Stimulated activated naive CD8-positive, alpha-beta T cell treated with anti-CD3 and anti-CD28 coated beads, Interleukin-15, amount 100 ng/mL, for 72 hours (primary cell): Measurements from ENCODE around the gene SMIM27.
"Not testable (repeated sequence)": the region's sequence is repeated elsewhere in the genome, so short reads cannot be mapped to it uniquely, and the experiment has no call there.

Experiments used
- ATAC-seq: fragments of 150-1000 bp; cut with Tn5 transposase; 2 replicates; pipeline ENCODE4 v1.10.0; 2021; ENCODE audit warnings: mild to moderate bottlenecking, moderate library complexity
- DNase-seq, 2 donors: peaks; one replicate each; pipeline ENCODE4 v3.0.0; 2021 to 2022
- H3K27ac Mint-ChIP-seq, 2 donors: one replicate each; pipeline ENCODE4 v1.8.0; 2022; ENCODE audit warnings: mild to moderate bottlenecking in 2 of 2, mixed read lengths in 2 of 2, moderate library complexity in 2 of 2
- H3K27me3 Mint-ChIP-seq: one replicate; pipeline ENCODE4 v1.8.0; 2022; ENCODE audit warnings: mixed read lengths
- H3K4me1 Mint-ChIP-seq: one replicate; pipeline ENCODE4 v1.8.0; 2022; ENCODE audit warnings: mild to moderate bottlenecking, mixed read lengths
- H3K4me3 Mint-ChIP-seq, 2 donors: one replicate each; pipeline ENCODE4 v1.8.0; 2022; ENCODE audit warnings: mild to moderate bottlenecking in 2 of 2, mixed read lengths in 2 of 2, moderate library complexity in 1 of 2
- H3K9me3 Mint-ChIP-seq, 2 donors: one replicate each; pipeline ENCODE4 v1.8.0; 2022; ENCODE audit warnings: mixed read lengths in 2 of 2

Gene SMIM27

DNA sequence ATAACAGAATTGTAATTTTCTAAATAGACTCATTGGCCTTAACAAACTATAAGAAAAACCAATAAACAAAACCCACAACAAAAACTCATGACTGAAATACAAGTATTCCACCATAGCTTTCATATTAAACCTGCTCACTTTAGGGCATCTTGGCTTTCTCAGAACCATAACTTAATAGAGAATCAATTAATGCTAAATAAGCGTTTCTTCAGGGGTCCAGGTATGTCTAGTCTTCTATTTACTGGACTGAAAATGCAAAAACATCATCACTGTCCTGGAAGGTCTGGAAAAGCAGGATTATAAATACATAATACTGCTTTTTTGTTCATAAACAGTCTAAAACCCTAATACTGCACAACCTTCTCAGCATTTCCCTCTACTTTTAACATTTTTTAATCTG is 6.2 kb upstream of the SMIM27 start:
- H3K27me3 Mint-ChIP-seq, result no peaks in the 10 kb centered on the region
- ATAC-seq (no peak), DNase-seq (no peak)
- H3K27ac Mint-ChIP-seq, result no peak overlapping the region
- H3K4me3 Mint-ChIP-seq, result no peak overlapping the region
- peaks cover 36% of the 10 kb centered on the region for H3K4me1 Mint-ChIP-seq
- H3K9me3 Mint-ChIP-seq, result no peaks in the 10 kb centered on the region

DNA sequence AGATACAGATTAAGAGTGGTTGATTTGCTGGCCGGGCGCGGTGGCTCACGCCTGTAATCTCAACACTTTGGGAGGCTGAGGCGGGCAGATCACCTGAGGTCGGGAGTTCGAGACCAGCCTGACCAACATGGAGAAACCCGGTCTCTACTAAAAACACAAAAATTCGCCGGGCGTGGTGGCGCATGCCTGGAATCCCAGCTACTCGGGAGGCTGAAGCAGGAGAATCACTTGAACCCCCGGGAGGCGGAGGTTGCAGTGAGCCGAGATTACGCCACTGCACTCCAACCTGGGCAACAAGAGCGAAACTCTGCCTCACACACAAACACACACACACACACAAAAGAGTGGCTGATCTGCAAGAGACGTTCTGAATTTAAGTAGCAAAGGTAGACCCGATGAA is 3.9 kb upstream of the SMIM27 start:
- peaks cover 39% of the 10 kb centered on the region for H3K4me1 Mint-ChIP-seq
- H3K4me3 Mint-ChIP-seq, DNase-seq, ATAC-seq, H3K9me3 Mint-ChIP-seq, H3K27me3 Mint-ChIP-seq: not testable (repeated sequence)
- peak overlapping the region in 1 of 2 donors; percentile 19 for H3K27ac Mint-ChIP-seq

DNA sequence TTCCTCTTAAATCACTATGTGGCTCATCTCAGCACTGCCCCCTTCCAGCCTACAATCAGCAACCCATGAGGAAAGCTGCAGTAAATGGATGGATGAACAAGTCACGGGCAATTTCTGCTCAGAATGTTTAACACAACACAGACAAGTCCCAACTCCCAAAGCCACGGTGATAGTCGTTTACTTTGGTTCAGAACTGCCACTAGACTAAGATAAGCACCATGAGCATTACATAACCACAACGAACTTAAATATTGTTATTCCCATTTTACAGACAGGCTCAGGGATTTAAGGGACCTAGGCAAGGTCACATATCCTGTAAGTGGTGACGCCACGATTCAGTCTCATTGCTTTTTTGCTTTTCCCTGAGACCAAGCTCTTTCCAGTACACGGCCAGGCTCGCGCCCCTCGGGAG is 2.0 kb upstream of the SMIM27 start:
- H3K27ac Mint-ChIP-seq, result peak overlapping the region in 1 of 2 donors; percentile 26
- ATAC-seq (no peak), DNase-seq (peak in 1 of 2 donors; percentile 4)
- H3K4me3 Mint-ChIP-seq, result peak overlapping the region; percentile 91 to 100
- H3K27me3 Mint-ChIP-seq, result no peaks in the 10 kb centered on the region
- peaks cover 55% of the 10 kb centered on the region for H3K4me1 Mint-ChIP-seq
- no peaks in the 10 kb centered on the region for H3K9me3 Mint-ChIP-seq

DNA sequence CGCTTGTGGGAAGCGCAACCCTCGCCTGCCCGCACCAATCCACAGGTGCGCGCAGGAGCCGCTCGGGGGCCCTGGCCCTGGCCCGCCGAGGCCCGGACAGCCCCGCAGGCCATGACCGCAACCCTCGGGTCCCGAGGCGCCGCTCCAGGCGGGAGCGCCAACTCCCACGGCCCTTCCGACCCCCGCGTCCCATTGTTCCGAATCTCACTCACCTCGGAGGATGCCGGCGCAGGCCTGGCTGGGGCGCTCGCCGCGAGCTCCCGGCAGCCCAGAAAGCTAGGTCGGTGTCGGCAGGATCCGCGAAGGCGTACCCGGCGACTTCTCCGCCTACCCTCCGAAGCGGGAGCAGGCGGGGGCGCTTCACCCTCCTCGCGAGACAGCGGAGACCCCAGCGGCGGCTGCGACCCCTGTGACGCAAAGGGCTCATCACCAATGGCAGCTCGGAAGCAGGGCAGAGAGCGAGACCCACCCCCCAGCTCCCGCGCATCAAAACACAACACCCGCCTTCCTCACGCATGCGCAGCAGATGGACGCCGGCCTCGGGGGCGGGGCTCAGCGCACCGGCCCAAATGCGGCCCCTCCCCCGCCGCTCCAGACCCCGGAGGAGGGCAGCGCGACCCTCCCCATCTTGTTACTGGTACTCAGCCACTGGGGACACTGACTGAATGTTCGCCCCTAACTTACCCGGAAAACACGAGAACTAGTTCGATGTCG is 1.4 kb upstream of the SMIM27 start:
- peak overlapping the region; percentile 91 to 100 for H3K4me3 Mint-ChIP-seq
- H3K4me1 Mint-ChIP-seq, result peaks cover 60% of the 10 kb centered on the region
- ATAC-seq, result peak; percentile 84
- no peaks in the 10 kb centered on the region for H3K9me3 Mint-ChIP-seq
- DNase-seq, result peak; percentile 92
- no peaks in the 10 kb centered on the region for H3K27me3 Mint-ChIP-seq
- peak overlapping the region; percentile 99 to 100 for H3K27ac Mint-ChIP-seq

DNA sequence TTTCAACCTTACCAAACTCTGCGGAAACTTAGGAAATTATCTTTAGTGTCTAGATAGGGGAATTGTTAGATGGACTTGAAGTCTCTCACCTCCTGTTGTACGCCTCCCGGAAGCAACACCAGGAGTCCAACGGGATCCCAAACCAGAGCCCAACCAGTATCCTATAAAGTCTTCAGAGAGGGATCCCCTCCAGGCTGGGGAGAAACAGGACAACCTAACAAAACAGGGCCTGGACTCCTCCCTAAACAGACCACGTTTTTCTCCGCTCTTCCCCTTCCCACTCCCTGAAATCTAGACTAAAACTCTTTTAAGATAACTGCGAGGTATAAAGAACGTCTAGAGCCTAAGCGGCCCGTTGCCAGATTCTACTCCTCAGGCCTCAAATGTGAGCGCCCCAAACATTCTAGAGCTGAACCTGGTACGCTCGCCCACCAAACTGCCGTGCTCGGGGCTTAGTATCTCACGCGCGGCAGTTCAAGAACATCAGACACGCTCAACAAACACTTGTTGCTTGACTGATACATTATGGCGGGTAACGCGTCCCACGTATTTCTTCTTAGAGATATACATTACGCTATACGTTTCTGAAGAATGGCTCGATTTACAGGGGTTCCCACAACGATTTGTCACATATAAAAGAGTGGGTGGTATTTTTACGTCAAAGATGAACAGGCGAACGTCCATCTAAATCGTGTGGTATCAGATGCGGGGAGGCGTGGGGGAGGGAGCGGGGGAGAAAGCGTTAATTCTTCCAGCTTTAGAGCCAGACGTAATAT is 663 bp upstream of the SMIM27 start:
- Mint-ChIP-seq H3K4me3 (peak overlapping the region; percentile 91 to 100), H3K27me3 (no peaks in the 10 kb centered on the region), H3K9me3 (no peaks in the 10 kb centered on the region), H3K4me1 (peaks cover 63% of the 10 kb centered on the region), H3K27ac (peak overlapping the region; percentile 99 to 100)
- ATAC-seq (peak; percentile 57), DNase-seq (peak; percentile 49 to 61)

DNA sequence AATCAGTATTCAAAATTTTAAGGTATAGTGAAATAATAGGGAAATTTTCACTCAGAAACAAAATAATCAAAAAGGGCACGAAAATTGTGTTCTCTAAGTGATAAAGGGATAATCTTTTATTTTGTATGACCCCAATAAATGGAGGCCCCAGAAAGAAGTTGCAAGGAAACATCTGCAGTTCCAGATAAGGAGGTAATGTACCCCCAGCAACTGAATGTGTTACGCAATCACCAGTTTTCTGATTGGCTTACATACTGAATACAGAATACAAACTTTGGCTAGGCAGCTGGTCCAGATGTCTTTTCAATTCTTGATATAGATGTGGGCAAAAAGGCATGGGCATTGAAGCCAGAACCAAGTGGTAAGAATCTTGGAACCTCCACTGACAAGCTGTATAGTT is 2.0 kb downstream of the SMIM27 start:
- H3K4me1 Mint-ChIP-seq, result peaks cover 47% of the 10 kb centered on the region
- DNase-seq (no peak), ATAC-seq (no peak)
- no peaks in the 10 kb centered on the region for H3K9me3 Mint-ChIP-seq
- no peak overlapping the region for H3K4me3 Mint-ChIP-seq
- H3K27me3 Mint-ChIP-seq, result no peaks in the 10 kb centered on the region
- peak overlapping the region in 1 of 2 donors; percentile 72 for H3K27ac Mint-ChIP-seq

DNA sequence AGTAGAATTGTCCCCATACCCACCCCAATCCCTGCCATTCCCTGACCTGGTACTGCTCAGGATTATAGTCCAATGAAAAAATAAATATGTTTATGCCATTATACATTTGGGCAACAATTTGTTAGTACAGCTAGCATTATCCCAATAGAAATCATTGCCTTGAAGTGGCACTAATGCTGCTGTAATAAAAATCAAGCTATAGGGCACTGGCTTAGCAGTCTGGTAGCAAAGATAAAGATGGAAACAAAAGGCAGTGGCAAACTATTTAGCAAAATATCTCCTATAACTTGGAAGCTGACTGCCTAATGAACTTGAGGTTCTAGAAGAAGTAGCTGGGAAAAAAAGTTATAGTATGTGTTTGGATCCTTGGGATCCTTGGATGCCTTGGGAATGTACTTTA is 2.5 kb downstream of the SMIM27 start:
- ATAC-seq, result no peak
- H3K27me3 Mint-ChIP-seq, result no peaks in the 10 kb centered on the region
- no peaks in the 10 kb centered on the region for H3K9me3 Mint-ChIP-seq
- no peak for DNase-seq
- no peak overlapping the region for H3K4me3 Mint-ChIP-seq
- peaks cover 46% of the 10 kb centered on the region for H3K4me1 Mint-ChIP-seq
- no peak overlapping the region for H3K27ac Mint-ChIP-seq

DNA sequence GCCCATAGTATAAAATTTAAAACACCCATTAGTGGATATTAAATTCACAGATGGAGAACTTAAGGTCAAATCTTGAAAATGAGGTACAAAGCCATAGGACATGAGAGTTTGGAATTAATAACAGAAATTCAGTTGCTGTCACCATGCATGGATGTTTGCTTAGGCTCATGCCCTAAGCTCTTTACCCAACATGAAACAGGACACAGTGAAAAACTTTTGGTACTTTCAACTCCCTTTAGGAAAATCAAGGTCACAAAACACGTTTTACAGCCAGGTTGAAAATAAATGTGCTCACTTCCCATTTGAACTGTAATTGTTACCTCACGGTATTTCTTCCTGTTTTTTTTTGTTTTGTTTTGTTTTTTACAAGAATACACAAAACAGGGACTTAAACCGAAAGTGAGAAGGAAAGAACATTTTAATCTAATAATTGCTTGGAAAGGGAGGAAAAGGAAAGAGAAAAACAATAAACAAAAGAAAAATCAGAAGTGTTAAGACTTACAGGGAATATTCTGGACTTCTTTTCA is 6.3 kb downstream of the SMIM27 start:
- Mint-ChIP-seq H3K4me3 (no peak overlapping the region), H3K9me3 (no peaks in the 10 kb centered on the region), H3K27me3 (no peaks in the 10 kb centered on the region), H3K27ac (no peak overlapping the region), H3K4me1 (peaks cover 34% of the 10 kb centered on the region)
- no peak for DNase-seq
- ATAC-seq, result no peak

DNA sequence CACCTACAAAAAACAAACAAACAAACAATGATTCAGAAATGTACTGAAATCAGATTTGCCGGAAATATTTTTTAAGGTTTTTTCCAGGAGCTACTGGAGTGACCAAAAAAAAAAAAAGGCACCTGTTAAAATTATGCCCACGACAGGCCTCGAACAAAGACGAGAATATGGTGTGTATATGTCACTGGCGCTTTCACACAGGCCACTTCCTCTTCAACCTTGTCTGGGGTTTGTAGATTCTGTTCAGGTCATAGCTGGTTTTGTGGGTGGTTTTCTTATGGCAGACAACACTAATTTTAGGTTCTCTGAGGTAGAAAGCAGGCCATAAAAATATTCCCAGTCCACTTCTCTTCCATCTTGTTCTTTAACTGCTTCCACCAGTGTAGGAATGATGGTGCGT is 13.8 kb downstream of the SMIM27 start:
- no peaks in the 10 kb centered on the region for H3K27me3 Mint-ChIP-seq
- no peak for DNase-seq
- H3K4me3 Mint-ChIP-seq, result no peak overlapping the region
- H3K27ac Mint-ChIP-seq, result peak overlapping the region in 1 of 2 donors; percentile 33
- ATAC-seq, result no peak
- peaks cover 30% of the 10 kb centered on the region for H3K4me1 Mint-ChIP-seq
- no peaks in the 10 kb centered on the region for H3K9me3 Mint-ChIP-seq

DNA sequence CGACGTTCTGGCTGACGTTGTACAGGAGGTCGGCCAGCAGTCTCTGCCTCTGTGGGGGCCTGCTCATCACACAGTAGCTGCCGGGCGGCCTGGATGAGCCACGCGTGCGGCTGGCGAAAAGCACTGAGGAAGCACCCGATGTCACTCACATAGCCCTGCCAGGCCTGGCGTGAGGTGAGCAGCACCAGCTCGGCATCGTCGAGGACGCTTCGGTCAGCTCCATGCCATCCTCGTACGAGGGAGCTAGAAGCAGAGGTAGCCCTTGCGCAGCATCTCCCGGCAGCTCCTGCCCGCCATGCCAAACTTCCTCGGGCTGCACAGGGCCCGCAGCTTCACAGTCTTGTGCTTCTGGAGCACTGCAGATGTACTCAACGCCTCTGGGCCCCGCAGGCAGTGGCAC is 14.6 kb downstream of the SMIM27 start:
- ATAC-seq (no peak), DNase-seq (no peak)
- peaks cover 26% of the 10 kb centered on the region for H3K4me1 Mint-ChIP-seq
- no peak overlapping the region for H3K4me3 Mint-ChIP-seq
- no peaks in the 10 kb centered on the region for H3K9me3 Mint-ChIP-seq
- H3K27me3 Mint-ChIP-seq, result no peaks in the 10 kb centered on the region
- H3K27ac Mint-ChIP-seq, result no peak overlapping the region

DNA sequence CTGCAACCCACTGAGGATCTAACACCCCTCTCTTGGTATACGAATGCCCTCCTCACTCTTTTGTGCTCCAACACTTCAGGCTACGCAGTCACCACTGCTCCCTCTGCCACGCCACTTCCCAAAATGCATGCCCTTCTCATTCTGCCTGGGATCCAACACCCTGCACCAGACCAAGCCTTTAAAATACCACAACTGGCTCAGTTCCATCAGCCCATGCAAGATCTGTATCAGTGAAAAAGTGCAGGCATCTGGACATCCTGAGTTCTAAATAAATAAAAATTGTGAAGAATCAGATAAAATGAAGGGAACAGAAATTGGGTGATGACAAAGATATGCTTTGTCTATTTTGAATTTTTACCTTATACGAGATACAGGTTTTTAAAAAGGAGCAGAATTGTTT is 18.1 kb downstream of the SMIM27 start:
- Mint-ChIP-seq H3K4me3 (no peak overlapping the region), H3K4me1 (peaks cover 23% of the 10 kb centered on the region), H3K27ac (no peak overlapping the region), H3K27me3 (no peaks in the 10 kb centered on the region), H3K9me3 (no peaks in the 10 kb centered on the region)
- ATAC-seq, result no peak
- no peak for DNase-seq

DNA sequence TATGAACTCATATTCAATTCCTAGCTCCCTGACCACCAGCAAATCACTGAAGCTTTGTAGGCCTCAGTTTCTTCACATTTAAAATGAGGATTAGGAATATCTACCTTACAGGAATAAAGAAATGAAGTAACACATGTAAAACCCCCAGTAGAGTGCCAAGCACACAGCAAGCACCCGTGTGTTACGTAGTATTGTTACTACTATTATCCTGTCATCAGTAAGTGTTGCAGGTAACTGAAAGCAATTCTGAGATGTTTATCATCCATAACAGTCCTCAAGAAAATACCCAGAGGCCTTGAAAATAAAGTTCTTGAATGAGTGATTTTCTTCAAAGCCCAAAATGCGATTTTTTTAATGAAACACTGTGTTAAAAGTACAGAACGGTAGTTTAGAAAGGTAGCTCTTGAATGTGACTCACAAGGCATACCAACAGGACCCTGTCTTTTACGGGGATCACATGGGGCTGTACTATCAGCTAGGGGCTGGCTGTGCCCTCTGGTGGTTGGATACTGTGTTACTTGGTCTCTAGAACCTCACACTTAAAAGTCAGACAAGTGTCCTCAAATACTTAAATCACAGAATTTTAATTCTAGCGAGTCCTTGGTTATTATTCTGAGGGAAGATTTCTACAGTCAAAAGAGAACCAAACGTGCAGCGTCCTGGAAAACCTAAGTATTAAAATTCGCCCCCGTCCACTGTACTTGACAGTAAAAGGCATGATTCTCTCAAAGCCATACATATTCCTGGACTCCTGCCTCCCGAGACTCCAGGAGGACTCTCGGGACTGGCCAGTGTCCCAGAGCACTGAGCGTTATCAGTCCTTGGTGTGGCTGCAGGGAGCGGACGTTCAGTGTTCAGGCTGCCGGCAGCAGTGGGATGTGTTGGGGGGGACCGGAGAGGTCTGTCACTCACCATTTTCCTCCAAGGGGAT is 20.1 kb downstream of the SMIM27 start:
- peak overlapping the region; percentile 99 to 100 for H3K4me3 Mint-ChIP-seq
- H3K9me3 Mint-ChIP-seq, result no peaks in the 10 kb centered on the region
- H3K27ac Mint-ChIP-seq, result peak overlapping the region; percentile 99
- H3K4me1 Mint-ChIP-seq, result peaks cover 12% of the 10 kb centered on the region
- DNase-seq, result peak; percentile 69 to 80
- peak; percentile 95 for ATAC-seq
- H3K27me3 Mint-ChIP-seq, result no peaks in the 10 kb centered on the region

DNA sequence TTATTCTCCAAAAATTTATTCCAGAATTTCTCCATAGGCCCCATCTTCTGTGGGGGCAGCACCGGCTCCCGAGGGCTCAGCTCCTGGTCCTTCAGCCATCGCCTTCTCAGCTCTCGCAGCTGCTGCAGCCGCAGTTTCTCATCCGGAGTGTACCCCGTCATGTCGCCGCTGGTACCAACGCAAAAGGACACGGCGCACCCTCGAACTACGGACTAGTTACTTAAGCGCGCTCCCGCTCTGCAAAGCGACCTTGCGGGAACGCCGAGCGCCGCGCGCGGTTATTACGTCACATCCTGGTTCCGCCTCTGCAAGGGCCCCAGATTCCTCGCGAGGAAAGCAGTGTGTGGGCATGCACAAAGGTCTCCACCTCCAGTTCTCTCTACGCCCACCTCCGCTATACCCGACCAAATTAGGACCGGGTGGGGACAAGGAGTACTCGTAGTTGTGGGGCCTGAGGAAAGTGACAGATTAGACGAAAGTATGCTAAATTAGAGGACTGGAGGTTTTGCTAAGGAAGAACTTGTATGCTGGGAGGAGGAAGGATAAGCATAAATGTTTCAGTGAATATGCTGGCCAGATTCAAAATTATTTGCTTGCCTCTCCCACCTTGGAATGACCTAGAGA is 20.9 kb downstream of the SMIM27 start, which contains the start of gene NDUFB6:
Gene NDUFB6 (minus strand): TSS at position 260 of the 624 bp plus-strand sequence. CDS start 99 bp downstream, at position 161.
- H3K27me3 Mint-ChIP-seq, result no peaks in the 10 kb centered on the region
- peak within 1 kb of the TSS; percentile 99 to 100 for H3K4me3 Mint-ChIP-seq
- DNase-seq, result peak; percentile 92 to 95
- peak within 1 kb of the TSS; percentile 99 for H3K27ac Mint-ChIP-seq
- peak; percentile 88 for ATAC-seq
- H3K4me1 Mint-ChIP-seq, result peaks cover 12% of the 10 kb centered on the region
- no peaks in the 10 kb centered on the region for H3K9me3 Mint-ChIP-seq

DNA sequence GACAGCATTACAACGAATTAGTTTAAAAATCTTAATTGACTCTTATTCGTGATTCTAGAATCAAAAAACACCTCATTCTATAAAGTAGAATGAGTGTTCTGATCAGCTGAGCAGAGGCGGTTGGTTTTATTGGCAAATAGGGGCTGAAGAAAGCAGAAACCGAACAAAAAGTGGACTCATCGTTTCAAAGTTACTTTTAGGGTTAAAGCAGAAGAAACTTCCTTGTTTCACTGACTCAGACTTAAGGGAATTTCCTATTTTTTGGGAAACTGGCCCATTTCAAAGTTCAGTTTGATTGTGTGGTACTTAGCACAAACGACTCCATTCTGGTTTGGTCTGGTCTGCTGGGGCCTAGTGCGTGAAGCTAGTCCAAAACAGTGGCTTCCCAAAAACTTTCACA is 21.7 kb downstream of the SMIM27 start:
- no peak for DNase-seq
- H3K9me3 Mint-ChIP-seq, result no peaks in the 10 kb centered on the region
- no peak for ATAC-seq
- peaks cover 12% of the 10 kb centered on the region for H3K4me1 Mint-ChIP-seq
- peak overlapping the region in 1 of 2 donors; percentile 23 for H3K27ac Mint-ChIP-seq
- H3K27me3 Mint-ChIP-seq, result no peaks in the 10 kb centered on the region
- H3K4me3 Mint-ChIP-seq, result peak overlapping the region; percentile 99 to 100

DNA sequence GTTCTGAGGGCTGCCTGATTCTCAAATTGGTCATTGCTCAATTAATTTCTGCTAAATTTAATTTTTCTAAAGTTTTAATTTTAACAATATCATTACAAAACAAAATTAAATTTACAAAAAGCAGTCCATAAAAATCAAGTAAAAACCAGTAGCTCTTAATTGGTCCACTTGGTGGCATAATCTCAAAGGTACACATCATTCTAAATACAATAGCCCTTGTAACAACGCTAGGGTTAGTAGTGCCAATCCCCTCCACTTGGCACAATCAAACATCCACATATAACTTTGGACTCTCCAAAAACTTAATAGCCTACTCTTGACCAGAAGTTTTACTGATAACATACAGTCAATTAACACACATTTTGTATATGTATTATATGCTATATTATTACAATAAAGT is 22.7 kb downstream of the SMIM27 start:
- Mint-ChIP-seq H3K27me3 (peaks cover 4% of the 10 kb centered on the region), H3K4me1 (peaks cover 10% of the 10 kb centered on the region), H3K4me3 (no peak overlapping the region), H3K27ac (no peak overlapping the region), H3K9me3 (no peaks in the 10 kb centered on the region)
- DNase-seq (no peak), ATAC-seq (no peak)
